CD4-positive, alpha-beta T cell treated with Interferon alpha-2 for 1 hour (primary cell): Measurements from ENCODE around the gene NT5DC2.

Source experiments
- DNase-seq, 2 donors: peaks; one replicate each; pipeline ENCODE4 v3.0.0-alpha.2; 2020 to 2022

Gene NT5DC2

DNA sequence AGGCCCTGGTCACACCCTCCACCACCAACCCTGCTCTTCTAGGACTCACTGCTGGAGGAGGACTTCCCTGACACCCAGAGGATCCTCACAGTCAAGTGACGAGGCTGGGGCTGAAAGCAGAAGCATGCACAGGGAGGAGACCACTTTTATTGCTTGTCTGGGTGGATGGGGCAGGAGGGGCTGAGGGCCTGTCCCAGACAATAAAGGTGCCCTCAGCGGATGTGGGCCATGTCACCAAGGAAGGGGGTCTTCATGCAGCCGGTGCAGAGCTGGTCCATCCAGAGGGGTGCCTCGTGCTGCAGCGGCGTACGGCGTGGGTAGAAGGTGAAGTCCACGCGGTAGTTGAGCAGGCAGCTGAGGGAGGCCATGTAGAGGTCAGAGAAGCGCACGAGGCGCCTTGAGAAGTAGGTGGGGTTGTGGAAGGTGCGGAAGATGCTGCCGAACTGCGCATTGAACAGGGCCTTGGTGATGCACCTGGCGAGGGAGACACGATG lies 9.4 kb downstream of the NT5DC2 start:
- DNase-seq: no peak

DNA sequence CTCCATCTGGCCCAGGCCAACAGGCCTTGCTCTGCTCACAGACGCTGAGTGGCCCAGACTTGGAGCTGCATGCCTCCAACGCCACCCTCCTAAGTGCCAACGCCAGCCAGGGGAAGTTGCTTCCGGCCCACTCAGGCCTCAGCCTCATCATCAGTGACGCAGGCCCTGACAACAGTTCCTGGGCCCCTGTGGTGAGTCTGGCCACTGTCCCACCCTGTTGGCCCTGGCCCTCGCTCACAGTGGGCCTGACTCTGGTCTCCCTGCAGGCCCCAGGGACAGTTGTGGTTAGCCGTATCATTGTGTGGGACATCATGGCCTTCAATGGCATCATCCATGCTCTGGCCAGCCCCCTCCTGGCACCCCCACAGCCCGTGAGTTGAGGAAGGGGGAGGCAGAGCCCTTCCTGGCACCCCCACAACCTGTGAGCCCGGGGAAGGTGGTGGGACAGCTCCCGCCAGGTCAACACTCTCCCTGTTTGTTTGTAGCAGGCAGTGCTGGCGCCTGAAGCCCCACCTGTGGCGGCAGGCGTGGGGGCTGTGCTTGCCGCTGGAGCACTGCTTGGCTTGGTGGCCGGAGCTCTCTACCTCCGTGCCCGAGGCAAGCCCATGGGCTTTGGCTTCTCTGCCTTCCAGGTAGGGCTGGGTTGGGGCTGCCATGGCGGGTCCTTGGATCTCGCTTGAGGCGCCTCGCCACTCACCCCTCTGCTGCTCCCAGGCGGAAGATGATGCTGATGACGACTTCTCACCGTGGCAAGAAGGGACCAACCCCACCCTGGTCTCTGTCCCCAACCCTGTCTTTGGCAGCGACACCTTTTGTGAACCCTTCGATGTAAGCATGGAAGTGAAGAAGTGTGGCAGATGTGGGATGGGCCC lies 10.0 kb downstream of the NT5DC2 start:
- no peak for DNase-seq

DNA sequence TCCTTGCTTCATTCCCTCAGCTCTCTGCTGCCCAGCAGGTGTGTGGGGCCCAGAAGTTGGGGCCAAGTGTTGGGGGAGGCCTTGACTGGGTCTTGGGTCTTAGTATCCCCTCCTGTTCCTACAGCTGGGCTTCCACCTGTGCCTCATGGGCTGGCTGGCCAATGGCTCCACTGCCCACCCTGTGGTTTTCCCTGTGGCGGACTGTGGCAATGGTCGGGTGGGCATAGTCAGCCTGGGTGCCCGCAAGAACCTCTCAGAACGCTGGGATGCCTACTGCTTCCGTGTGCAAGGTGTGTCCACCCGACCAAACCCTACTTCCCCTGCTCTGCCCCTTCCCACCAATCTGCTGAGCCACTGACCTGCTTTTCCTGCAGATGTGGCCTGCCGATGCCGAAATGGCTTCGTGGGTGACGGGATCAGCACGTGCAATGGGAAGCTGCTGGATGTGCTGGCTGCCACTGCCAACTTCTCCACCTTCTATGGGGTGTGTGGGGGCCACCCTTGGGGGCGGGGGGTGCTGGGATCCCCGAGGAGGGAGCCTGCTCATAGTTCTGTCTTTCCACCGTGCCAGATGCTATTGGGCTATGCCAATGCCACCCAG lies 10.9 kb downstream of the NT5DC2 start:
- no peak for DNase-seq

DNA sequence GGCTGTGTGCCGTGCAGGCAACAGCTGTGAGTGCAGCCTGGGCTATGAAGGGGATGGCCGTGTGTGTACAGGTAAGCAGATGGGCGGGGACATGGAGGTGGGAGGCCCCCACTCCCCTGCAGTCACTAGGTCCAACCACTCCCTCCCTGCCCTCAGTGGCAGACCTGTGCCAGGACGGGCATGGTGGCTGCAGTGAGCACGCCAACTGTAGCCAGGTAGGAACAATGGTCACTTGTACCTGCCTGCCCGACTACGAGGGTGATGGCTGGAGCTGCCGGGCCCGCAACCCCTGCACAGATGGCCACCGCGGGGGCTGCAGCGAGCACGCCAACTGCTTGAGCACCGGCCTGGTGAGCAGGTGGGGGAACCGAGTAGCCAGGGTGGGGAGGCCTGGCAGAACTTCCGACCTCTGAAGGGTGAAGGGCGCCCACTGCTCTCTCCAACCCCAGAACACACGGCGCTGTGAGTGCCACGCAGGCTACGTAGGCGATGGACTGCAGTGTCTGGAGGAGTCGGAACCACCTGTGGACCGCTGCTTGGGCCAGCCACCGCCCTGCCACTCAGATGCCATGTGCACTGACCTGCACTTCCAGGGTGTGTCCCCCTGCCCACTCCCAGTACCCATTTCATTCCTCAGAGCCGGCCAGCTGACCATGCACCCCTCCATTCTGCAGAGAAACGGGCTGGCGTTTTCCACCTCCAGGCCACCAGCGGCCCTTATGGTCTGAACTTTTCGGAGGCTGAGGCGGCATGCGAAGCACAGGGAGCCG lies 11.6 kb downstream of the NT5DC2 start:
- no peak for DNase-seq

DNA sequence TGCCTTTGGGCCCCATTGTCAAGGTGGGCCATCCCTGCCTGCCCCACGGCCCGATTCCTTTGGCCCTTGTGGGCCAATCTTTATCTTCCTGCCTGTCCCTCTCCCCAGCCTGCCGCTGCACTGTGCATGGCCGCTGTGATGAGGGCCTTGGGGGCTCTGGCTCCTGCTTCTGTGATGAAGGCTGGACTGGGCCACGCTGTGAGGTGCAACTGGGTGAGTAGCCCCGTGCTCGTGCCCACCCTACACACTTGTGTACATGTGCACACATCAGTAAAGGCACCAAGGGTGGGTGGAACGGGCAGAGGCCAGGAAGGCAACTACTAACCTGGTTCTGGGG lies 12.2 kb downstream of the NT5DC2 start:
- DNase-seq: no peak

DNA sequence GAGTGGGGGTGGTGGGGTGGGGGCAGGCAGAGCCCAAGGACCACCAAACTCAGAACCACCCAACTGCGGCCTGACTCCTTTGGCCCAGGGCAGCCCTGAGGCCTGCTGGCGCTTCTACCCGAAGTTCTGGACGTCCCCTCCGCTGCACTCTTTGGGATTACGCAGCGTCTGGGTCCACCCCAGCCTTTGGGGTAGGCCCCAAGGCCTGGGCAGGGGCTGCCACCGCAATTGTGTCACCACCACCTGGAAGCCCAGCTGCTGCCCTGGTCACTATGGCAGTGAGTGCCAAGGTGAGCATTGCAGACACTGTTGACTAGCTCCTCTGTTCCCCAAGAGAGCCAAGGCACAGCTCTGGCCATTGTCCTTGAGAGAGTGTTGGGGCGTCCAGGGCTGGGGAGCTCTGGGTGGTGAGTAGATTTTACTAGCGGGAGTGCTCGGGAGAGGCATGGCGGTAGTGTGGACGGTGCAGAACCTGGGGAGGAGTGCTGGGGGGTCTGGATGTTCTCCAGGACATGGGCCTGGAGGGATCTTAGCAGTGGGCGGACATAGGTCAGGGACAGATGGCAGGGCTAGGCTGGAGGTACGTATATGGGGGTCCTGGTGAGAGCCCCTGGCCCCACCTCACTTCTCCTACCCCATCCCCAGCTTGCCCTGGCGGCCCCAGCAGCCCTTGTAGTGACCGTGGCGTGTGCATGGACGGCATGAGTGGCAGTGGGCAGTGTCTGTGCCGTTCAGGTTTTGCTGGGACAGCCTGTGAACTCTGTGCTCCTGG lies 12.8 kb downstream of the NT5DC2 start:
- DNase-seq: no peak

DNA sequence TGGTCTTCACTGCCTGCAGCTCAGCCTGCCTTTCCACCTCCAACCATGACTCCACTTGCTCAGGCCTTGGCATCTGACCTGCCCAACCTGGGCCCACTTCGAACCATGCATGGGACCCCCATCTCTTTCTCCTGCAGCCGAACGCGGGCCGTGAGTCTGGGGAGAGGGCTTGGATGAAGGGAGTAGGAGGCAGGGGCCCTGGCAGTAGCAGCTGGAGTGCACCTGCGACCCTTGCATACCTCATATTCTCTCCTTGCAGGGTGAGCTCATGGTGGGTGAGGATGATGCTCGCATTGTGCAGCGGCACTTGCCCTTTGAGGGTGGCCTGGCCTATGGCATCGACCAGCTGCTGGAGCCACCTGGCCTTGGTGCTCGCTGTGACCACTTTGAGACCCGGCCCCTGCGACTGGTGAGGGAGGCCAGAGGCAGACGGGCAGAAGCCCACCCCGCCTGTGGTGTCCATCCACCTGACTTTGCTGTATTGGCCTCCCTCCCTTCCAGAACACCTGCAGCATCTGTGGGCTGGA lies 13.5 kb downstream of the NT5DC2 start:
- DNase-seq: no peak

DNA sequence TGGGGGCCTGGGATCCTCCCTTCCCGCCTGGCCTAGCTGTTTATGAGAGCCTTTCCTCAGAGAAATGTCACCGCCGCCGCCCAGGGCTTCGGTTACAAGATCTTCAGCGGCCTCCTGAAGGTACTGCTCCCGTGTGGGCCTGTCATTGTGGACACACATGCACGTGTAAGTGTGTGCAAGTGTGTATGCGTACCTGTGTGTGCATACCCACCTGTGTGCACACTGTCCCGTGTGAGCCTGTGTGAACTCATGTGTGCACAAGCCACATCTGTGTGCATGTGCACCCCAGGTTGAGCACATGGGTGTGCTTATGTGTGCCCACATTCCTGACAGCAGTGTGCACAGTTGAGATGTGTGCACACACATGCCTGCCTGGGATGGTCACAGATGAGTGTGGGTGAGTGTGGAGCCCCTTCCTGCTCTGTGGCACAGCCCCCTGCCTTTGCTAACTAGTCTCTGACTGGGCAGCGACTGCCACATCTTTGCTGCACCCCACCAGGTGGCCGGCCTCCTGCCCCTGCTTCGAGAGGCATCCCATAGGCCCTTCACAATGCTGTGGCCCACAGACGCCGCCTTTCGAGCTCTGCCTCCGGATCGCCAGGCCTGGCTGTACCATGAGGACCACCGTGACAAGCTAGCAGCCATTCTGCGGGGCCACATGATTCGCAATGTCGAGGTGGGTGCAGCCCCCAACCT lies 14.1 kb downstream of the NT5DC2 start:
- DNase-seq: no peak

DNA sequence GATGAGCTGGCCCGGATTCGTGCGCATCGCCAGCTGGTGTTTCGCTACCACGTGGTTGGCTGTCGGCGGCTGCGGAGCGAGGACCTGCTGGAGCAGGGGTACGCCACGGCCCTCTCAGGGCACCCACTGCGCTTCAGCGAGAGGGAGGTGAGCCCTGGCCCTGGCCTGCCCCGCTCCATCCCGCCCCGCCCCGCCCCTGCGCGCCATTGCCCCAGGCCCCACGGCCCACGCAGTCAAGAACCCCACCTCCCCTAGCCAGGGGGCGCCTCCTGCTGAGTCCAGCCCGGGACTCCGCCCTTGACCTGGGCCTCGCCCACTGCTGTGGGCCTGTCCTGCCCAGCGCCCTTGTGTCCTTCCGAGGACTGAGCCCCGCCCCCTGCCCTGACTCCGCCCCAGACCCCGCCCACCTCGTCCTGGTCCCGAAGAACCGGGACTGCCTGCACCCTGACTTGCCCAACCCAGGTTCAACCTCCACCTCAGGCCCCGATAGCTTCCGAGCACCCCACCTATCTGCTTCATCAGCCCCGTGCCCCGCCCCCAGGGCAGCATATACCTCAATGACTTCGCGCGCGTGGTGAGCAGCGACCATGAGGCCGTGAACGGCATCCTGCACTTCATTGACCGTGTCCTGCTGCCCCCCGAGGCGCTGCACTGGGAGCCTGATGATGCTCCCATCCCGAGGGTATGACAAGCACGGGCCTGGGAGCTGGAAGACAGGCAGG lies 14.8 kb downstream of the NT5DC2 start:
- no peak for DNase-seq

DNA sequence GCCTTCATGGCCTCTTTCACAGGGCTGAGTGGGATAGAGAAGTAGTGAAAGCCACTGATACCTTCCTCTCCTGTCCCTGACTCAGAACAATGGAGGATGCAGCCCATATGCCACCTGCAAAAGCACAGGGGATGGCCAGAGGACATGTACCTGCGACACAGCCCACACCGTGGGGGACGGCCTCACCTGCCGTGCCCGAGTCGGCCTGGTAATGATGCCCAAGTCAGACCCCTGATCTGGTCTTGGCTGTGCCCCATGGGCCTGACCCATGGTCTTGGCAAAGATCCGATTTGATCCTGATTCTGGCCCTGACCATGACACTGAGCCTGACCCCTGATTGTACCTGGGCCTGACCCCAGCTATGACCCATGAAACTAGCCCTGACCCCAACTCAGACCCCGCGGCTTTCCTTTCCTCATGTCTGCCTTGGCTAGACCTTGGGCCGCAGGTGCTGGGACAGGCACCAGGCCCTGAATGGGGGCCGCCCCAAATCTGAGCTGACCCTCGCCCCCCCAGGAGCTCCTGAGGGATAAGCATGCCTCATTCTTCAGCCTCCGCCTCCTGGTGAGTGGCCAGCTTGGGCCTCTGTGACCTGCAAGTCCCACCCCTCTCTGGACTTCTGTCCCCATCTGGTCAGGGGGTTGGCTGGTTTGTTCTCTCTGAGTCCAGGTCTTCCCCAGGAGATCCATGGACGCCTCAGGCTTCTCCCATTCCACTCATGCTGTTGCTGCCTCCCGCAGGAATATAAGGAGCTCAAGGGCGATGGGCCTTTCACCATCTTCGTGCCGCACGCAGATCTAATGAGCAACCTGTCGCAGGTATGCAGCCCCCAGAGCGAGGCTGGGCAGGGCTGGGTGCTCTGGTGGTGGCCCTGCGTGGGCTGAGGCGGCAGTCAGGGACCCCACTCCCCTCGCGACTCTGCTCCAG lies 15.6 kb downstream of the NT5DC2 start:
- DNase-seq: no peak

DNA sequence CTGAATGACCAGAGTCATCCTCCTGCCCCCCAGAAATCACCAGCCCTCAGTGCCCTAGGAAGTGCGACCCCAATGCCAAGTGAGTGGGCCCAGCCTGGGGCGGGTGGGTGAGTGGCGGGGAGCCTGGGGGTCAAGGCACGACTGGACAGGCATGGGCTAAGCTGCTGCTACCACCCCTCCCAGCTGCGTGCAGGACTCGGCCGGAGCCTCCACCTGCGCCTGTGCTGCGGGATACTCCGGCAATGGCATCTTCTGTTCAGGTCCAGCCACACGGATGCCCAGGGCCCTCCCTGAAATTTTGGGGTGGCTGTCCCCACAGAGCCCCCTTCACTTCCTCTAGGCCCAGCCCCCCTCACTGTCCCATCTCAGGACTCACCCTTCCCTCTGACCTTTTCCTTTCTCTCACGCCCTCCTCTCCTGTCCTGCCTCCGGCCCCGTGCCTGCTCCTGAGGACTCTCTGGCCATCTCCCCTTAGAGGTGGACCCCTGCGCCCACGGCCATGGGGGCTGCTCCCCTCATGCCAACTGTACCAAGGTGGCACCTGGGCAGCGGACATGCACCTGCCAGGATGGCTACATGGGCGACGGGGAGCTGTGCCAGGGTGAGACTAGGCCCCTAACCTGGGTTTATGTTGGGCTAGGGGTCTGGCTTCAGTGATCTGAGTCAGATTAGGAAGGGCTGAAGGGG lies 17.0 kb downstream of the NT5DC2 start:
- DNase-seq: no peak

DNA sequence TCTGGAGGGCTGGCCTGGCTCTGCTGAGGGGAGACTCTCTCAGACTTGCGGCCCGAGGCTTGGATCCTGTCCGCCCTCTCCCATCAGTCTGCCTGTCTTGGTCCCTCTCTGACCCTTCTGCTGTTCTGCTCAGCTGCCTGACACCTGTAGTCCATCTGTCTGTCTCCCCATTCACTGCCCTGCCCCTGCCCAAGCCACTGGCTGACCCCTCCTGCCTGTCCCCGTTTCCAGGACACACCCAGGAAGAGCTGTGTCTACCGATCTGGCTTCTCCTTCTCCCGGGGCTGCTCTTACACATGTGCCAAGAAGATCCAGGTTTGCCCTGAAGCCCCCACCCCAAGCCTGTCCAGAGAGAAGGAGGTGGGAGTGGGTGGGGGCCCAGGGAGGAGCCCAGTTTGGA lies 18.5 kb downstream of the NT5DC2 start:
- DNase-seq: no peak

DNA sequence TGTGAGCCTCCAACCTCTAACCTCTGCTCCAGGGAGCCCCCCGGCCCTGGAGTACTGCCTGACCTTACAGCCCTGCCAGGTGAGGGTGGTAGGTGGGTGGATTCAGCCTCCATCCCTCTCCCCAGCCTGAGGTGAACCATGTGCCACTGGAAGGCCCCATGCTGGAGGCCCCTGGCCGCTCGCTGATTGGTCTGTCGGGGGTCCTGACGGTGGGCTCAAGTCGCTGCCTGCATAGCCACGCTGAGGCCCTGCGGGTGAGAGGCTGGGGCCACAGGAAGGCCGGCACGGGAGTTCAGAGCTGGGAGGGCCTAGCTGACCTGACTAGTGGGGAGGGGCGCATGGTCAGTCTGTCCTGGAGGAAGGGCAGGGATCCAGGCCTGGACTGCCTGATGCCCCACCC lies 19.1 kb downstream of the NT5DC2 start:
- DNase-seq: no peak

DNA sequence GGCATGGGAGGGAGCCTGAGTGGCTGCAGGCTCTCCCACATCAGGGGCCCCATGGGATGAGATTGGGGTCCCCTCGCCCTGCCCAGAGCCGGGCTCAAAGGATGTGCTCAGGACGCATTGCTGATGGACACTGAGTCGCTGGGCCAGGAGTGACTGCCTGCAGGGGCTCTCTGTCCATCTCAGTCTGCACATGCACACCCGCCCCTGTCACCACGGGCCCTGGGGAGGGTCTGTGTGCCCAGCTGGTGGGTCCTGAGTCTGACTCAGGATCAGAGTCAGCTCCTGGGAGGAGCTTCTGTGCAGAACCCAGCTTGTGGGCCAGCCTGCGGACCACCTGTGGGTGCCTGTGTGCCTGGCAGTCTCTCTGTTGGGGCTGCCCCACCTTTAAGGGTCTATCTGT lies 20.4 kb downstream of the NT5DC2 start:
- DNase-seq: no peak

DNA sequence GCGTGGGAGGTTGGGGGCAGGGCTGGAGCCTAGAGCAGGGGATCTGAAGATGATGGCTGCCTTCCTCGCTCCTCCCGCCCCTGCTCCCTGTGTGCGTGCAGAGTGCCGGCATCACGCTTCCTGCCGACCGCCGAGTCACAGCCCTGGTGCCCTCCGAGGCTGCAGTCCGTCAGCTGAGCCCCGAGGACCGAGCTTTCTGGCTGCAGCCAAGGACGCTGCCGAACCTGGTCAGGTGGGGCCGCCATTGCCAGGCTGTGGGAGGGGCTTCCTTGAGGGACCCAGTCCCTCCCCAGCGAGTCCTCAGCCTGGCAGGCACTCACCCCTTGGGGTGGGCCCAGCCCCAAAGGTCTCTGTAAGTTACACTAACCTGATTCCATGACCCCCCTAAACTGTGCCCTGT lies 20.9 kb downstream of the NT5DC2 start:
- DNase-seq: no peak

DNA sequence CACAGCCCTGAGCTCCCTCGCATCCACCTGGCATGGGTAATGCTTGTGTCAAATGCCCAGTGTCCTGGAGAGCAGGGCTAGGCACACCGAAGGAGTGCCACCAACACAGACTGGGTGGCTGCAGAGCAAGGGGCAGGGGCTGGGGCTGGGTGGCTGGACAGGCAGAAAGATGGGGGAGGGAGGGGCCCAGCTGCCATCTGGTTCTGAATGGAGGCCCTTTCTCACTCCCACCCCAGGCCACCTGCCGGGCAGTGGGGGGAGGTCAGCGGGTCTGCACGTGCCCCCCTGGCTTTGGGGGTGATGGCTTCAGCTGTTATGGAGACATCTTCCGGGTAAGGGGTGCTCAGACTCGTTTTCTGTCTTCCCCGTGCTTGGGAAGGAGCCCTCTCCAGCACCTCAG lies 21.6 kb downstream of the NT5DC2 start:
- DNase-seq: no peak

DNA sequence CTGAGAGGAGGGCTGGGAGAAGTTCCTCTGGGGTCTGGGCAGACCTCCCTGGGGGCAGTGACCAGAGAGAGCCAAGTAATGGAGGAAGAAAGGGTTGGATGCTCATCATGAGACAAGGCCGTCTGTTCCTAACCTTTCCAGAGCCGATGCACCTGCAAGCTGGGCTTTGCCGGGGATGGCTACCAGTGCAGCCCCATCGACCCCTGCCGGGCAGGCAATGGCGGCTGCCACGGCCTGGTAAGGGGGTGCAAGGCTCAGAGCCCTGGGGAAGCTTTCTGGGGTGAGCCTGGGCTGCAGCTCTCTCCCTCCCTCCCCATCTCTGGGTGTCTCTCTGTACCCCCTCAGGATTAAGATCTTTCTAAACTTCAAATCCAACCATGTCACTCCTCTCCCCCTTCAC lies 22.1 kb downstream of the NT5DC2 start:
- no peak for DNase-seq

DNA sequence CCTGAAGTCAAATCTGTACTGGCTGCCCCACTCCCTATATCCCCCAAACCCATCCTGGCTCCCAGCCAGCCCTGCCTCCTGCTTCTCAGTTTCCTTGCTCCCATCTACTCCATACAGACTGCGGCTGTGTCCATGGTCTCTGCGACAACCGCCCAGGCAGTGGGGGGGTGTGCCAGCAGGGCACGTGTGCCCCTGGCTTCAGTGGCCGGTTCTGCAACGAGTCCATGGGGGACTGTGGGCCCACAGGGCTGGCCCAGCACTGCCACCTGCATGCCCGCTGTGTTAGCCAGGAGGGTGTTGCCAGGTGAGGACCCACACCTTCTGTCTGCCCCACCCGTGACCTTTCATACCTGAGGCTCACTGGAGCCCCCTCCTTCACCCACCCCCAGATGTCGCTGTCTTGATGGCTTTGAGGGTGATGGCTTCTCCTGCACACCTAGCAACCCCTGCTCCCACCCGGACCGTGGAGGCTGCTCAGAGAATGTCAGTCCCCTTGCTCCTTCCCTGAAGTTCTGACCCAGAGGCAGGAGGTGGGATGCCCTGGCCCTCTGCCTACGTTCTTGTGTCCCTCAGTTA lies 23.8 kb downstream of the NT5DC2 start:
- DNase-seq: no peak

DNA sequence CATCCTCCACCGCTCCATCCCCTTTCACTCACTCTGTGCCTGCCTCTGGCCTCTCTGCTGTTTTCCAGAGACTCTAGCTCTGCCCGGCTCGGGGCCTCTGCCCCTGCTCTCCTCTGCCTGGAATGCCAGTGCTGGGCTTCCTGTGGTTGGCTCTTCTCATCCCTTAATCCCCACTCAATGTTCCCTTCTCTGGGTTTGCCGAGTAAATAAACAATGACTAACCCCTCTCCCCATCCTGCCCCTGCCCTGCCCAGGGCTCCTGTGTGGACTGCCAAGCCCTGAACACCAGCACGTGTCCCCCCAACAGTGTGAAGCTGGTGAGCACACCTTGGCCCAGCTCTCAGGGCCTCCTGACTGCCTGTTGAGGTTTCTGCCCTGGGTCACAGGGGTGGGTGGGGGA lies 26.3 kb downstream of the NT5DC2 start:
- no peak for DNase-seq
